ENCODE data around the gene STAG1. TPM values are rescaled to one million over a fixed set of nuclear protein-coding genes. Genes with fewer than 3 reads are reported as not detected.
"Not testable (repeated sequence)": the region's sequence is repeated elsewhere in the genome, so short reads cannot be mapped to it uniquely, and the experiment has no call there.

Gene STAG1
- total RNA-seq, 1 donor from 2014 or later, result 80.2 TPM

- DNase-seq, result no peak
Measured at GRCh38 chr3:136645915-136646314, 106.3 kb downstream of the STAG1 start.

GRCh38 chr3:136644212-136644611, 108.0 kb downstream of the STAG1 start:
- no peak for DNase-seq

- DNase-seq, result not testable (repeated sequence)
Measured at GRCh38 chr3:136643380-136643779, 108.8 kb downstream of the STAG1 start.

- DNase-seq, result no peak
Measured at GRCh38 chr3:136642711-136643110, 109.5 kb downstream of the STAG1 start.

GRCh38 chr3:136639069-136639468, 113.1 kb downstream of the STAG1 start:
- DNase-seq, result no peak

- DNase-seq, result no peak
Measured at GRCh38 chr3:136637176-136637575, 115.0 kb downstream of the STAG1 start.

- DNase-seq, result no peak
Measured at GRCh38 chr3:136634821-136635220, 117.4 kb downstream of the STAG1 start.

- DNase-seq, result no peak
Measured at GRCh38 chr3:136632625-136633081, 119.5 kb downstream of the STAG1 start.

GRCh38 chr3:136631424-136631823, 120.8 kb downstream of the STAG1 start:
- no peak for DNase-seq

GRCh38 chr3:136630915-136631314, 121.3 kb downstream of the STAG1 start:
- DNase-seq, result no peak

- DNase-seq, result no peak
Measured at GRCh38 chr3:136626493-136626892, 125.7 kb downstream of the STAG1 start.

GRCh38 chr3:136624894-136625815, 127.0 kb downstream of the STAG1 start:
- DNase-seq, result no peak

- DNase-seq, result no peak
Measured at GRCh38 chr3:136624371-136624770, 127.8 kb downstream of the STAG1 start.

GRCh38 chr3:136621628-136622027, 130.6 kb downstream of the STAG1 start:
- no peak for DNase-seq

GRCh38 chr3:136620436-136620835, 131.7 kb downstream of the STAG1 start:
- no peak for DNase-seq

- not testable (repeated sequence) for DNase-seq
Measured at GRCh38 chr3:136617969-136618525, 134.1 kb downstream of the STAG1 start.

- DNase-seq, result no peak
Measured at GRCh38 chr3:136617198-136617597, 135.0 kb downstream of the STAG1 start.

- DNase-seq, result no peak
Measured at GRCh38 chr3:136612512-136612911, 139.7 kb downstream of the STAG1 start.

- DNase-seq, result no peak
Measured at GRCh38 chr3:136606990-136607389, 145.2 kb downstream of the STAG1 start.

- not testable (repeated sequence) for DNase-seq
Measured at GRCh38 chr3:136606216-136606615, 146.0 kb downstream of the STAG1 start.

- no peak for DNase-seq
Measured at GRCh38 chr3:136604961-136605360, 147.2 kb downstream of the STAG1 start.

- no peak for DNase-seq
Measured at GRCh38 chr3:136602818-136603217, 149.4 kb downstream of the STAG1 start.

- no peak for DNase-seq
Measured at GRCh38 chr3:136595913-136596697, 156.1 kb downstream of the STAG1 start.
